Panc1 (cell line): ENCODE results near the gene ZNF90.

ENCODE experiments used
- CTCF ChIP-seq: fragments of 450-650 bp; IDR thresholded peaks from 2 replicates; pipeline ENCODE4 v1.5.1; 2017; ENCODE audit warnings: mild to moderate bottlenecking
- POLR2AphosphoS5 ChIP-seq: IDR thresholded peaks from 2 replicates; pipeline ENCODE4 v1.6.1; 2012; ENCODE audit warnings: mild to moderate bottlenecking, low read depth, low read length, moderate library complexity
- REST ChIP-seq, 2 experiments: IDR thresholded peaks; 2 replicates each; pipeline ENCODE4 v1.6.1; 2011 to 2012; ENCODE audit warnings: low read depth in 2 of 2, control low read depth in 1 of 2, low read length in 1 of 2, mild to moderate bottlenecking in 1 of 2, moderate library complexity in 1 of 2; ENCODE audit not compliant: insufficient read depth in 1 of 2
- SIN3A ChIP-seq: IDR thresholded peaks from 2 replicates; pipeline ENCODE4 v1.6.1; 2012; ENCODE audit warnings: low read depth, mild to moderate bottlenecking, low read length, moderate library complexity, borderline replicate concordance; ENCODE audit not compliant: insufficient read depth

GRCh38 chr19:20077791-20078463, at the start of gene ZNF90:
- TF ChIP-seq CTCF = no peak
- 0 out of 2 replicates have a peak, but pooled peaks have one; percentile 81 for TF ChIP-seq SIN3A
- no peak for TF ChIP-seq REST (IDR thresholded peaks at IDR 0.05; ENCODE audit: insufficient read depth in 1 of 2, low read depth in 2 of 2, low read length in 1 of 2)
- no peak for TF ChIP-seq POLR2AphosphoS5
